Neural crest cell (in vitro differentiated cells): ENCODE measurements around the gene TMEM158. TPM values are rescaled to one million over a fixed set of nuclear protein-coding genes. Genes with fewer than 3 reads are reported as not detected.

ENCODE experiments used
- DNase-seq: peaks from one replicate; pipeline ENCODE4 v3.0.0; 2021; ENCODE audit warnings: low read depth, mixed read lengths, low spot score
- H3K27ac Mint-ChIP-seq: one replicate; pipeline ENCODE4 v1.8.0; 2021; ENCODE audit warnings: mild to moderate bottlenecking, mixed read lengths; ENCODE audit not compliant: unreplicated experiment
- H3K27me3 Mint-ChIP-seq: 2 replicates; pipeline ENCODE4 v1.8.0; 2021; ENCODE audit warnings: low read depth, mild to moderate bottlenecking, mixed read lengths
- H3K36me3 Mint-ChIP-seq: 2 replicates; pipeline ENCODE4 v1.8.0; 2021; ENCODE audit warnings: low read depth, mild to moderate bottlenecking, mixed read lengths
- H3K4me1 Mint-ChIP-seq: 2 replicates; pipeline ENCODE4 v1.8.0; 2021; ENCODE audit warnings: mixed read lengths
- H3K4me3 Mint-ChIP-seq: one replicate; pipeline ENCODE4 v1.8.0; 2021; ENCODE audit warnings: mild to moderate bottlenecking, mixed read lengths
- H3K9me3 Mint-ChIP-seq: 2 replicates; pipeline ENCODE4 v1.8.0; 2021; ENCODE audit warnings: mixed read lengths
- long read RNA-seq: library from polyadenylated mRNA; unstranded; transcript quantifications from one replicate; pipeline ENCODE4 v2.0.0, GENCODE V29; 2020
- total RNA-seq: library from RNA; stranded (reverse); gene quantifications from 2 replicates; pipeline ENCODE4 v1.2.1, GENCODE V29; 2021
- TF ChIP-seq, protein P1 (sequence below): fragments of 200-600 bp; sonication (generic); conservative IDR thresholded peaks from 2 replicates; pipeline ENCODE4 v1.5.0; 2021; ENCODE audit warnings: antibody characterized with exemption, mild to moderate bottlenecking

The TMEM158 gene
- 10.6 and 10.7 TPM in 2 replicates for total RNA-seq
- long read RNA-seq: 0 reads

DNA sequence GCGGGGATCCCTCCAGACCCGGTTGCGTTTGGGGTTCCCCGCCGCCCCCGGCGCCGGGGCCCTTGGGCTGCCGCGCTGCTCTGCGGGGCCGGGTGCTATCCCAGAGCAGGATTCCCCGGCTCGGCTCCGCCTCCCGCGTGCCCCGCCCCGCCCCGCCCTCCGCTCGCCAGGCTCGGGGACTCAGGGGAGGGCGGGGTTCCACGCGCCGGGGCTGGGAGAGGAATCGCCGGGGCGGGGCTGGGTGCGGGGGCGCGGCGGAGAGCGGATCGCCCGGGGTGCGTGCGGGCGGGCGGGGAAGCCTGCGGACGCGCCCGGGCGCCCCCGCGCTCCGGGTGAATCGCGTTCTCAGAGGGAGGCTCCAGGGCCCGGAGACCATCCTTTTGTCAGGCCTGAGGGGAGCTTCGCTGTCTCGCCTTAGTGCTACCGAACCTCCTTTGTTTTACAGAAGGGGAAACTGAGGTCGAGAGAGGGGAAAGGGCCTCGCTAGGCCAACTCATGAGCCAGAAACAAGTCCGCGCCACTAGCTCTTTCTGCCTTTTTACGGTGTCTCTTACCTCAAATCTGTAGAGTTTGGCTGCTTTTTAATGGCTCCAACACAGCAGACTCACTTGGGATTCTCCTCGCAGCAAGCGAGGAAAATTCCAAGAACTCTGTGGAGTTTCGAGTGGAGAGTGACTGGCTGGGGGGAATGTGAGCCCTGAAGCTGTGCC lies at the start of gene TMEM158:
TMEM158 (minus strand) TSS at position 82 of the 710 bp plus-strand sequence. CDS start 260 bp downstream, outside the sequence.
- Mint-ChIP-seq H3K36me3 (no peaks in the 10 kb centered on the region), H3K4me1 (peaks cover 32% of the 10 kb centered on the region), H3K9me3 (no peaks in the 10 kb centered on the region), H3K27ac (peak within 1 kb of the TSS; percentile 8), H3K4me3 (peak within 1 kb of the TSS; percentile 99), H3K27me3 (peaks cover 66% of the 10 kb centered on the region)
- DNase-seq: peak; percentile 60
- TF ChIP-seq, protein P1, sequence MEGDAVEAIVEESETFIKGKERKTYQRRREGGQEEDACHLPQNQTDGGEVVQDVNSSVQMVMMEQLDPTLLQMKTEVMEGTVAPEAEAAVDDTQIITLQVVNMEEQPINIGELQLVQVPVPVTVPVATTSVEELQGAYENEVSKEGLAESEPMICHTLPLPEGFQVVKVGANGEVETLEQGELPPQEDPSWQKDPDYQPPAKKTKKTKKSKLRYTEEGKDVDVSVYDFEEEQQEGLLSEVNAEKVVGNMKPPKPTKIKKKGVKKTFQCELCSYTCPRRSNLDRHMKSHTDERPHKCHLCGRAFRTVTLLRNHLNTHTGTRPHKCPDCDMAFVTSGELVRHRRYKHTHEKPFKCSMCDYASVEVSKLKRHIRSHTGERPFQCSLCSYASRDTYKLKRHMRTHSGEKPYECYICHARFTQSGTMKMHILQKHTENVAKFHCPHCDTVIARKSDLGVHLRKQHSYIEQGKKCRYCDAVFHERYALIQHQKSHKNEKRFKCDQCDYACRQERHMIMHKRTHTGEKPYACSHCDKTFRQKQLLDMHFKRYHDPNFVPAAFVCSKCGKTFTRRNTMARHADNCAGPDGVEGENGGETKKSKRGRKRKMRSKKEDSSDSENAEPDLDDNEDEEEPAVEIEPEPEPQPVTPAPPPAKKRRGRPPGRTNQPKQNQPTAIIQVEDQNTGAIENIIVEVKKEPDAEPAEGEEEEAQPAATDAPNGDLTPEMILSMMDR: no peak

DNA sequence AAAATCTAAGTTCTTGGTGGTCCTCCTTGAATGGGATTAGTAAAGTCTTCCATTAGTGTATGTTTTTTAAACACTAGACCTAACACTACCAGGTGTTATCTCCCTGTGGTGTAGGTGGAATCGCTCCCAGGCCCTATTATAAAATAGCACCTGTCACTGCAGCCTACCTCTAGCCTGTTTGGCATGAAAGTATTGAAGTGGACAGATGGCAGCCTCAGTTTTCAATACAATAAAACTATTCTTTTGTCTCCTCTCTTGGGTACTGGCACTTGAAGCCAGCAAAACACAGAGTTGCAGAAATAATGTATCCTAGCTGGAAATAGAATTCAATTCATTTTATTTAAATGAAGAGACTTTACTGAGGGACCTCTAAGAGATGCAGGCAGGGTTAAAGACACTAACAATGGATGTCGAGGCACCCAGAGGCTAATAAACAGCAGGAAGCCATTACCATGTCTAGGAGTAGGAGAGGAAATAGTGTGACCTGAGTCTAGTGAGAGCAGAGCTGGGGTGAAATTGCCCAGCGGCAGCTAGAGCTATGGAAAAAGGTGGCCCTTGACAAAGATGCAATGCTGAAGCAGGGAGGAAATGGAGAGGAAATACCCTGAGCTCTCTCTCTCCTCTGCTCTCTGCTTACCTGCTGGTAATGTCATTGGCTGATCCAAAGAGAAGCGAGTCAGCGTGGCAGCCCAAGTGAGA lies 49.1 kb upstream of the TMEM158 start:
- Mint-ChIP-seq H3K4me3 (no peak overlapping the region), H3K4me1 (no peaks in the 10 kb centered on the region), H3K27ac (no peak overlapping the region), H3K27me3 (no peaks in the 10 kb centered on the region), H3K36me3 (peaks cover 3% of the 10 kb centered on the region), H3K9me3 (peaks cover 11% of the 10 kb centered on the region)
- TF ChIP-seq, protein P1: no peak
- DNase-seq: no peak

DNA sequence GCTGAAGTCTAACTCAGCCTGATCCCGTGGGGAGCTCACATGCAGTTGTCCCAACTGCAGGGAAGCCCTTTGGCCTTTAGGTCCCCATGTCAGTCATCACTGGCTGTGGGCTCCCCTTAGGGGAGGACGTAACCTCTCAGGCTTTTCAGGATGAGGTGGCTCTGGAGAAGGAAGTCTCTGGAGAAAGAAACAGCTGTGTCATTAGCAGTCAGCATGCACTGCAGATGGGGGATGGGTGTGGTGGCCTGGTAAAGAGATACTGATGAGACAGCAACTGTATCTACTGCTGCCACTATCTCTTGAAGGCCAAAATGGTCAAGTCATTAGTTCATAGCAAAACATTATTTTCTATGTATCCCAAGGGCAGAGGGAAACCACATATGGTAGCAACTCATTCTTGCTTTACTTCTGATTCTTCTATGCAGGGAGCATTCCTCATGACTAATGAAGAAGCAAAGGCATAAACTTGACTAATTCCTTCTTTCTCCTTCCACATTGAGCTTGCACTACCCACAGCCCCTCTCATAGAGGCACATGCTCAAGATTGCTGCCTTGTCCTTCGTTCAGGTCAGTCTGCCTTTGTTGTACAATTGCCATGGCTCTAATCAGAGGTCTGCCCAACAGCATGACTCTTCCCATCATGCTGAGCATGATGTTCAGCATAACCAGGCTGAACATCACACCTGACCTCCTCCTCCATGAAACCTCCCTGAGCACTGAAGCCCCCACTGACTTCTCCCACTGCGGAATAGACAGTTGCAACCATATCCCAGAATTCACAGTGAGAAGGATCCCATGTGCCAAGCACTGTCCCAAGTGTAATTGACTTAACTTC lies 47.8 kb upstream of the TMEM158 start:
- TF ChIP-seq, protein P1: no peak
- peaks cover 3% of the 10 kb centered on the region for H3K36me3 Mint-ChIP-seq
- DNase-seq: no peak
- no peaks in the 10 kb centered on the region for H3K4me1 Mint-ChIP-seq
- no peak overlapping the region for H3K4me3 Mint-ChIP-seq
- peaks cover 9% of the 10 kb centered on the region for H3K9me3 Mint-ChIP-seq
- H3K27me3 Mint-ChIP-seq: no peaks in the 10 kb centered on the region
- no peak overlapping the region for H3K27ac Mint-ChIP-seq

DNA sequence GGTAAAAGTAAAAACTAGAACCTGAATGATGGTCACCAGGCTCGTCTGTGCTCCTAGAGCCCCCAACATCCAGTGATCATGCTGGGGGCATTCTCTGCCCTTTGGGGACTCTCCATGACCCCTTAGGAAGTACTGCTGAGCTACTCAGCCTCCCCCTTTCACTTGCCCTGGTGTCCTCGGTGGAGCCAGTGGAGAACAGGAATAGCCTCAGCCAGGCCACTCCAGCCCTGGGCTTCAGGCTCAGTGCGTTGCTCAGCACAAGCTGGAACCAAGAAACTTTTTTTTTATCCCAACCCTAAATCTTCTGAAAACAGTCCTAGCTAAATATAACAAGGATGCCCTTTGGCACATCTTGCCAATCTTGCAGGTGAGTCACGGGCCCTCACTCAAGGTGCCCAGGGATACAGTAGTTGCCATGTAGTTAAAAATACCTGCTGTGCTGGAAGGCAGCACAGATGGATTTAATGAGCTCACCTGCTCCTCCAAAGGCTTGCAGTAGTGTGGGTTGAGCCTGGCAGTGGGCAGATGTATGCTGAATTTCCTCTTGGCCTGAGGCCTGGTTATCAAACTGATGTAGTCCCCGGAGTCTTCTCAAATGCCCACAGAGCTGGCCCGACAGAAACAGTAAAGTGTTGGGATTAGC lies 46.9 kb upstream of the TMEM158 start:
- peaks cover 4% of the 10 kb centered on the region for H3K9me3 Mint-ChIP-seq
- no peak overlapping the region for H3K27ac Mint-ChIP-seq
- no peaks in the 10 kb centered on the region for H3K27me3 Mint-ChIP-seq
- no peaks in the 10 kb centered on the region for H3K4me1 Mint-ChIP-seq
- no peaks in the 10 kb centered on the region for H3K36me3 Mint-ChIP-seq
- H3K4me3 Mint-ChIP-seq: no peak overlapping the region
- TF ChIP-seq, protein P1: no peak
- DNase-seq: no peak
